CD4-positive, alpha-beta memory T cell (primary cell): ENCODE data around the gene ZDHHC18. TPM values are rescaled to one million over a fixed set of nuclear protein-coding genes. Genes with fewer than 3 reads are reported as not detected.
A peak's percentile ranks its signal among the peaks of the same experiment; 100 is the strongest.

Source experiments
- CTCF ChIA-PET: fragments of 350-600 bp; sonication (Branson Sonifier 250); formaldehyde crosslinking; loops from one replicate; lab custom pipeline; 2021; ENCODE audit warnings: inconsistent platforms; ENCODE audit not compliant: partially characterized antibody; lab: Charles Lee
- POLR2A ChIA-PET: fragments of 350-600 bp; sonication (Branson Sonifier 250); formaldehyde crosslinking; loops from one replicate; lab custom pipeline; 2021; ENCODE audit not compliant: partially characterized antibody; lab: Charles Lee
- DNase-seq, 5 donors: peaks; one replicate each; pipeline versions ENCODE4 v3.0.0 to v3.0.0-alpha.2; 2020 to 2022; ENCODE audit warnings: mixed read lengths in 1 of 5
- H3K27ac ChIP-seq: one replicate; pipeline ENCODE4 v1.7.0; 2013; ENCODE audit warnings: low read depth, low read length
- H3K27me3 ChIP-seq: 2 replicates; pipeline ENCODE4 v1.7.0; 2013; ENCODE audit warnings: mild to moderate bottlenecking, low read length, moderate library complexity; ENCODE audit not compliant: insufficient read depth
- H3K36me3 ChIP-seq: 2 replicates; pipeline ENCODE4 v1.7.0; 2013; ENCODE audit warnings: mild to moderate bottlenecking, low read length, moderate library complexity; ENCODE audit not compliant: insufficient read depth
- H3K4me1 ChIP-seq: 2 replicates; pipeline ENCODE4 v1.7.0; 2013; ENCODE audit warnings: mild to moderate bottlenecking, low read length, moderate library complexity; ENCODE audit not compliant: insufficient read depth
- H3K4me3 ChIP-seq, 2 donors: one replicate each; pipeline ENCODE4 v1.7.0; 2013; ENCODE audit warnings: low read length in 2 of 2, mild to moderate bottlenecking in 1 of 2
- H3K9me3 ChIP-seq, 2 donors: one replicate each; pipeline ENCODE4 v1.7.0; 2013; ENCODE audit warnings: low read length in 2 of 2, control low read depth in 1 of 2; ENCODE audit not compliant: control insufficient read depth in 1 of 2
- H3K27ac Mint-ChIP-seq, 7 donors: one replicate each; pipeline ENCODE4 v1.8.0; 2020 to 2021; ENCODE audit warnings: mixed read lengths in 7 of 7, mild to moderate bottlenecking in 6 of 7, inconsistent platforms in 3 of 7, moderate library complexity in 3 of 7
- H3K27me3 Mint-ChIP-seq, 2 donors: one replicate each; pipeline ENCODE4 v1.8.0; 2020 to 2021; ENCODE audit warnings: mixed read lengths in 2 of 2
- H3K36me3 Mint-ChIP-seq, 2 donors: one replicate each; pipeline ENCODE4 v1.8.0; 2020 to 2021; ENCODE audit warnings: mixed read lengths in 2 of 2, inconsistent platforms in 1 of 2, mild to moderate bottlenecking in 1 of 2
- H3K4me1 Mint-ChIP-seq, 4 donors: one replicate each; pipeline ENCODE4 v1.8.0; 2020 to 2021; ENCODE audit warnings: mixed read lengths in 4 of 4, mild to moderate bottlenecking in 1 of 4
- H3K4me3 Mint-ChIP-seq, 8 donors: one replicate each; pipeline ENCODE4 v1.8.0; 2020 to 2021; ENCODE audit warnings: mixed read lengths in 8 of 8, mild to moderate bottlenecking in 7 of 8, moderate library complexity in 6 of 8, inconsistent platforms in 3 of 8
- H3K9me3 Mint-ChIP-seq, 8 donors: one replicate each; pipeline ENCODE4 v1.8.0; 2020 to 2021; ENCODE audit warnings: mixed read lengths in 8 of 8, mild to moderate bottlenecking in 5 of 8, inconsistent platforms in 3 of 8, moderate library complexity in 1 of 8
- intact Hi-C: fragments of 100-400 bp; cut with micrococcal nuclease; formaldehyde crosslinking; loops from one replicate; pipeline ENCODE4 v1.15.1; 2023
- polyA plus RNA-seq, 2 donors: library from polyadenylated mRNA; unstranded; fragments of 300-500 nt; fragmentation: Illumina TruSeq; gene quantifications; one replicate each; pipeline ENCODE4 v1.2.3, GENCODE V29; 2021
- total RNA-seq, 2 experiments: library from RNA; stranded (reverse); gene quantifications; one replicate each; pipeline ENCODE4 v1.2.3, GENCODE V29; 2021

The ZDHHC18 gene
- total and polyA plus RNA-seq, 4 experiments from 2014 or later: 6.2 to 56.4 (median 36.5) TPM

DNA sequence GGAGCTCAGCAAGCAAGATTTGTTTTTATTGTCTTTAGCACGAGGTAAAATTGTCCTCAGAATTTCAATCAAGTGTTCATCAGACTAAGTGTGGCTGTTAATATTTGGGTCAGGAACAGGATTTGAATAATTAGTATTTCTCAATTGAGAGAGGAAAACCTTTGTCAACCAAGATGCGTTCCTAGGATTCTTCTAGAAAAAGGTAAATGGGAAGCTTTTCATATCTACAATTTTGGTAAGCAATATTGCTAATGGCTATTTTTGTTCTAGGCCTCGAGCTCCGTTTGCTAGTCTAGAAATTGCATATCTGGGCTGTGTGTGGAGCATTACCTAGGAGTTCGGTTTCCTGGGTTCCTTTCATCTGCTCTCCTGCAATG is 42.9 kb upstream of the ZDHHC18 start:
- Histone ChIP-seq H3K4me3 (no peak overlapping the region), H3K27me3 (no peaks in the 10 kb centered on the region), H3K27ac (no peak overlapping the region), H3K4me1 (peaks cover 49% of the 10 kb centered on the region), H3K36me3 (peaks cover 22% of the 10 kb centered on the region), H3K9me3 (no peaks in the 10 kb centered on the region)
- CTCF ChIA-PET: interaction anchor here (1.0 to 1.3 kb wide), 2 partner anchors 106 to 182 kb away, joined by 3 to 6 read pairs; no protein-coding TSS in a partner anchor
- Mint-ChIP-seq H3K9me3 (peaks cover 0 to 3% (median 0%) of the 10 kb centered on the region in 8 donors), H3K27me3 (no peaks in the 10 kb centered on the region), H3K4me1 (peaks cover 47 to 78% (median 59%) of the 10 kb centered on the region in 4 donors), H3K27ac (peak overlapping the region in 5 of 7 donors; percentile 10 to 100 (median 88)), H3K36me3 (peaks cover 26 to 55% of the 10 kb centered on the region in 2 donors), H3K4me3 (no peak overlapping the region)
- POLR2A ChIA-PET: interaction anchor here (0.9 to 13.8 kb wide), 3 partner anchors 37 to 106 kb away, joined by 3 to 595 read pairs (median 5); partner anchors contain the start of gene ARID1A
- no peak for DNase-seq
- intact Hi-C loops: no loop called here

DNA sequence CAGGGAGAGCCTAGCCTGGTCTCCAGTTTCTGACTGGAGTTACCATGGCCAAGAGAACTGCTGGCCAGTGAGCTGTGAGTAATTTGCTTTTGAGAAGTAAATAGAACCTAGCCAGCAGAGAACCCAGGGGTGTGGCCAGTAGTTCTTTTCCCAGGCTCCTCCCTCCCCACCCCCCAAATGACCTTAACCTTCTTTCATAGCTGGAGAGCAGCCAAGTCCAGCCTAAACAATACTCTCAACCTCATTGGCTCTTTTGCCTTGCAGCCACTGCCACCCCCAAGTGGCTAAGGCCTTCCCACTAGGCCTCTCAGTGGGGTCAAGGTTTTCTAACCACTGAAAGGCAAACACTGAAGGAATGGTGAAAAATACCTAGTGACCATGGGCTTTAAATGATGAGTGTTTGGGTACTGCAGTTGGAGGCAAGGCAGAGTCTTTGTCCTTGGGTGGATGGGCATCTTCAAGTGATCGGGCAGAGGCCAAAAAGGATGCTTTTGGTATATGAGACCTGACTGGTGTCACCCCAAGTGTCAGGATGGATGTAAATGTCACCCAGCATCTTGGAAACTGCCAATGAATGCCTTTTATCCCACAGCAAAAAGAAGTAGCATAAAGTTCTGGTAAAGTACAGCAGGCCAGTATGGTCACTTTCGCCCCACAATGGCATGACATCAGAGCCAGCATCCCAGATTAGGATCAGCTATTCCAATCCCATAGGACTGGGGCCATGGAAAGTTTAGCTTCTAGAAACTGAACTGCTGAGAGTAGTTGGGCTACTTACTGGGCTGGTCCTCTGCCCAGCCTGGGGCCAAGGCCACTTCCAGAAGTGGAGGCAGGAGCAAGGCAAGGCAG is 42.2 kb upstream of the ZDHHC18 start:
- Histone ChIP-seq H3K36me3 (peaks cover 16% of the 10 kb centered on the region), H3K27ac (peak overlapping the region; percentile 33), H3K9me3 (no peaks in the 10 kb centered on the region), H3K4me3 (no peak overlapping the region), H3K27me3 (no peaks in the 10 kb centered on the region), H3K4me1 (peaks cover 54% of the 10 kb centered on the region)
- peaks cover 48 to 78% (median 59%) of the 10 kb centered on the region in 4 donors for H3K4me1 Mint-ChIP-seq
- POLR2A ChIA-PET: interaction anchor here (0.9 to 13.8 kb wide), 4 partner anchors 37 to 107 kb away, joined by 3 to 595 read pairs (median 12); partner anchors contain the start of gene ARID1A
- no peaks in the 10 kb centered on the region for H3K27me3 Mint-ChIP-seq
- DNase-seq: no peak
- CTCF ChIA-PET: interaction anchor here (0.7 to 2.2 kb wide), 5 partner anchors 92 to 186 kb away, joined by 3 to 14 read pairs (median 6); no protein-coding TSS in a partner anchor
- H3K9me3 Mint-ChIP-seq: peaks cover 0 to 3% (median 0%) of the 10 kb centered on the region in 8 donors
- H3K36me3 Mint-ChIP-seq: peaks cover 20 to 54% of the 10 kb centered on the region in 2 donors
- H3K27ac Mint-ChIP-seq: peak overlapping the region in 6 of 7 donors; percentile 56 to 100 (median 95)
- intact Hi-C loops: no loop called here
- H3K4me3 Mint-ChIP-seq: no peak overlapping the region

DNA sequence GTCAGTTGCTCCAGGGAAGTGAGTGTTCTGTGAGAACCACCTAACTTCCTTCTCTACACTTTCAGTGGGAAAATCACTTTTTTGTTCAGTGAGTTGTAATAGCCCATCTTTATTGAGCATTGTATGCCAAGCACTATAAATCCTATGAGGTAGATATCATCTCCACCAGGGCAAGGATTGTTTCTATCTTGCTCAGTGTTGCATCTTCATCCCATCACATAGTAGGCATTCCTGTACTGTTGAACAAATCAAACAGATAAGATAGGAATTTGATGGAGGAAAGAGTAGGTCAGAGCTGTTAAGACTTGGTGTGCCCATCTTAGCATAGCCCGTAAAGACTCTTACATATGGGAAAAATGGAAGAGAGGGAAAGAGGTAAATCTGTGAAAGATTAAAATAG is 41.6 kb upstream of the ZDHHC18 start:
- intact Hi-C loops: no loop called here
- H3K4me1 ChIP-seq: peaks cover 60% of the 10 kb centered on the region
- H3K27me3 ChIP-seq: no peaks in the 10 kb centered on the region
- no peaks in the 10 kb centered on the region for H3K27me3 Mint-ChIP-seq
- no peaks in the 10 kb centered on the region for H3K9me3 ChIP-seq
- peaks cover 14 to 51% of the 10 kb centered on the region in 2 donors for H3K36me3 Mint-ChIP-seq
- H3K4me3 Mint-ChIP-seq: peak overlapping the region in 2 of 8 donors; percentile 37 to 63
- no peak for DNase-seq
- H3K27ac Mint-ChIP-seq: peak overlapping the region; percentile 56 to 100 (median 99)
- no peak overlapping the region for H3K4me3 ChIP-seq
- H3K4me1 Mint-ChIP-seq: peaks cover 52 to 79% (median 64%) of the 10 kb centered on the region in 4 donors
- H3K27ac ChIP-seq: peak overlapping the region; percentile 33
- peaks cover 0 to 3% (median 0%) of the 10 kb centered on the region in 8 donors for H3K9me3 Mint-ChIP-seq
- POLR2A ChIA-PET: interaction anchor here (0.7 to 13.8 kb wide), 7 partner anchors 7 to 86 kb away, joined by 3 to 595 read pairs (median 20); partner anchors contain the start of gene ARID1A
- CTCF ChIA-PET: interaction anchor here (0.7 to 2.2 kb wide), 5 partner anchors 83 to 247 kb away, joined by 3 to 14 read pairs (median 5); no protein-coding TSS in a partner anchor
- H3K36me3 ChIP-seq: peaks cover 9% of the 10 kb centered on the region

DNA sequence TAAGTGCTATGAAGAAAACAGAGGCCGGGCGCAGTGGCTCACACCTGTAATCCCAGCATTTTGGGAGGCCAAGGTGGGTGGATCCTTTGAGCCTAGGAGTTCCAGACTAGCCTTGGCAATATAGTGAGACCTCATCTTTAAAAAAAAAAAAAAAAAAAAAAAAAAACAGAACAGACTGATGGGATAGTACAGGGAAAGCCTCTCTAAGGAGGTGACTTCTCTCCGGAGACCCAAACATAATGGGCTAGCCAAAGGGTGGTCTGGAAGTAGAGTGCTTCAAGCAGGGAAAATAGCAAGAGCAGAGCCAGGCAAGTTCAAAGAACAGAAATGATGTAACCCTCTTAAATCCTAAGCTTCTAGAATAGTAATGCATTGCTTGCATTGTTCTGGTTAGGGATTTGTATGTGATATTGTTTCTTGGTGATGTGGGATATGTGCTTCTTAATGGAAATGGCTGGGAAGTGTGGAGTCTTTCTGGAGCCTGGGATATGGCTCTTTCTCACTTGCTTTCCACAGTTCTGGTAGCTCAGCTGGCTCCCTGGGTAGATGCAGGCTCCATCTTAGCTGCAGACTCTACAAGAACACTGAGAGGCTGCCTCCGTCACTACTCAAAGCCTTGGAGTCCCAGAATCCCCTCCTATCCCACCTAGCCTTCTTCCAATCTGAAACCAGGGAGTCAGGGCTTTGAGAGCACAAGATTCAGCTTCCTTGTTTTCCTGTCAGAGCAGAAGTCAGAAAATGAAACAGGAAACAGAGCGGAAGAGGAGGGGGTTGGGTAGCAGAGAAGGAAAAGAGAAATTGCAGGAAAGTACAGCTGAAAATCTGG is 40.7 kb upstream of the ZDHHC18 start:
- no peaks in the 10 kb centered on the region for H3K27me3 Mint-ChIP-seq
- peak overlapping the region; percentile 99 to 100 (median 100) for H3K27ac Mint-ChIP-seq
- Histone ChIP-seq H3K36me3 (peaks cover 5% of the 10 kb centered on the region), H3K4me3 (peak overlapping the region in 1 of 2 donors; percentile 88), H3K4me1 (peaks cover 70% of the 10 kb centered on the region), H3K27me3 (no peaks in the 10 kb centered on the region), H3K27ac (peak overlapping the region; percentile 90), H3K9me3 (no peaks in the 10 kb centered on the region)
- H3K4me3 Mint-ChIP-seq: peak overlapping the region; percentile 98 to 100 (median 99)
- intact Hi-C loops: loop anchor here (2.0 kb wide), 1 partner anchor 13 kb away; no protein-coding TSS in a partner anchor
- H3K36me3 Mint-ChIP-seq: peaks cover 11 to 43% of the 10 kb centered on the region in 2 donors
- peaks cover 0 to 3% (median 0%) of the 10 kb centered on the region in 8 donors for H3K9me3 Mint-ChIP-seq
- peaks cover 59 to 89% (median 74%) of the 10 kb centered on the region in 4 donors for H3K4me1 Mint-ChIP-seq
- POLR2A ChIA-PET: interaction anchor here (0.6 to 13.8 kb wide), 21 partner anchors 8 to 772 kb away, joined by 3 to 595 read pairs (median 4); partner anchors contain the start of genes ARID1A and GPATCH3
- CTCF ChIA-PET: interaction anchor here (0.7 to 2.2 kb wide), 9 partner anchors 19 to 248 kb away, joined by 3 to 14 read pairs (median 5); no protein-coding TSS in a partner anchor
- DNase-seq: peak in 2 of 5 donors; percentile 14 to 51

DNA sequence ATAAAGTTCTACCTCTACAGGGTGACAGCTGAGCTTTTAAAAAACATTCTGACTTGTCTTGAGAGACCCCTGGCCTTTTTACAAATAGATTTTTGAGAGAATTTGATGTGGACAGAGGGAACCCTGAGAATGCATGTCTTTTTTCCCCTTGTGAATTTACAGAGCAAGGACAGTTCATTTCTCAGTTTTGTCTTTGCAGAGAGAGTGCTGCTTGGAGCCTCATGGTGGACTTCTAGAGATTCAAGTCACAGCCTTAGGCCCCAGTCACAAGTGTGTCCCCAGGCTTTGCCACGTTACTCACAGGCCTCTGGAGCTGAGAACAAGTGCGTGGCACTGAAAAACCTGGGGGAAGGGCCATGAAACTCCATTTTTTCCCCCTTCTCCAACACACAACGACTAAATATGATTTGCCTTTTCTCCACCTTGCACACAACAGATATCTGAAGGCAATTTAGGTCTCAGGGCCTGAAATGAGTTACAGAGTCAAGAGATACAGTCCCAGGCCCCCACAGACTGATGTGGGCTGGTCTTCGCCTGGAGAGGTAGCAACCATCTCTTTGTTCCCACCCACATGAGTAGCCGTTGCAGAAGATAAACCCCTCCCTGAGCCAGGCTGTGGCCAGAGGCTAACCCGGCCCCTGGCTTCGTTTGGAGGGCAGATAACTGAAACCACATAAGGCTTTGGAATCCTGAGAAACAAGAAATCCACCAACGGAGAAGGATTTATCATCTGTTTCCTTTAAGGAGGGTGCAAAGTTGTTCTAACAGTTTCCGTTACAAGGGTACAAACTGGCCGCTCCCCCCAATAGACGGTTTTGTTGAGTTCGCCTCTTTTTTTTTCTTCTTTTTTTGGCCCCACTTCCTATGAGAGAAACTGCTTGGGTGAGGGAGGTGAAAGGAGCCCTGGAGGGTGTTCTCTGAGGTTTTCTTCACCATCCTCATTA is 39.8 kb upstream of the ZDHHC18 start:
- Histone ChIP-seq H3K9me3 (no peaks in the 10 kb centered on the region), H3K4me3 (peak overlapping the region; percentile 87 to 88), H3K4me1 (peaks cover 78% of the 10 kb centered on the region), H3K36me3 (no peaks in the 10 kb centered on the region), H3K27me3 (no peaks in the 10 kb centered on the region), H3K27ac (peak overlapping the region; percentile 90)
- intact Hi-C loops: loop anchor here (1.0 to 2.0 kb wide), 2 partner anchors 14 to 42 kb away; no protein-coding TSS in a partner anchor
- peaks cover 0 to 3% (median 0%) of the 10 kb centered on the region in 8 donors for H3K9me3 Mint-ChIP-seq
- ChIA-PET CTCF (interaction anchor here (0.7 to 6.1 kb wide), 16 partner anchors 20 to 286 kb away, joined by 3 to 352 read pairs (median 14); partner anchors contain the start of gene ARID1A), POLR2A (interaction anchor here (0.7 to 13.8 kb wide), 30 partner anchors 9 to 355 kb away, joined by 3 to 595 read pairs (median 6); partner anchors contain the start of genes ARID1A, DHDDS, GPATCH3 and SFN)
- peaks cover 58 to 89% (median 78%) of the 10 kb centered on the region in 4 donors for H3K4me1 Mint-ChIP-seq
- DNase-seq: peak in 3 of 5 donors; percentile 9 to 60 (median 11)
- H3K27ac Mint-ChIP-seq: peak overlapping the region; percentile 99 to 100 (median 100)
- no peaks in the 10 kb centered on the region for H3K27me3 Mint-ChIP-seq
- peaks cover 7 to 36% of the 10 kb centered on the region in 2 donors for H3K36me3 Mint-ChIP-seq
- peak overlapping the region; percentile 98 to 100 (median 99) for H3K4me3 Mint-ChIP-seq
